HG03520 (cell line): Measurements from ENCODE around the gene GATA2.

Experiments
- ATAC-seq: cut with Tn5 transposase; IDR thresholded peaks from one replicate; pipeline ENCODE4 v1.9.1; 2021; ENCODE audit warnings: mild to moderate bottlenecking, moderate library complexity; ENCODE audit not compliant: unreplicated experiment

GATA2 gene

GRCh38 chr3:128492671-128493569 is at the start of gene GATA2:
TSS of gene GATA2 (minus strand) at chr3:128493201. CDS start at chr3:128487031, 6,170 bp downstream.
- no peak for ATAC-seq

DNA sequence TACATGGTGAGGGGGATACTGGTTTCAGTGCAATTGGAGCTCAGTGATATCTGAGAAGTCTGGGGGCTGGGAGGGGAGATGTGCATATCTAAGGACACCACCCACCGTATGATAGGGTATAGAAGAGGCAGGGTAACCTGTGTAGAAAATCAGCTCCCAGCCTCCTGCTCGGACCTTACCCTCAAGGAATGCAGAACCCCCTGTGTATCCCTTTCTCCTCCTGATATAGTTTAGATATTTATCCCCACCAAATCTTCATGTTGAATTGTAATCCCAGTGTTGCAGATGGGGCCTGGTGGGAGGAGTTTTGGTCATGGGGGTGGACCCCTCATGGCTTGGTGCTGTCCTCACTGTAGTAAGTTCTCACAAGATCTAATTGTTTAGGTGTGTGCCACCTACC is 48.2 kb upstream of the GATA2 start:
- no peak for ATAC-seq

GRCh38 chr3:128539376-128539775 is 46.4 kb upstream of the GATA2 start:
- ATAC-seq: no peak

- no peak for ATAC-seq
Measured at GRCh38 chr3:128537091-128537703, 44.2 kb upstream of the GATA2 start.

DNA sequence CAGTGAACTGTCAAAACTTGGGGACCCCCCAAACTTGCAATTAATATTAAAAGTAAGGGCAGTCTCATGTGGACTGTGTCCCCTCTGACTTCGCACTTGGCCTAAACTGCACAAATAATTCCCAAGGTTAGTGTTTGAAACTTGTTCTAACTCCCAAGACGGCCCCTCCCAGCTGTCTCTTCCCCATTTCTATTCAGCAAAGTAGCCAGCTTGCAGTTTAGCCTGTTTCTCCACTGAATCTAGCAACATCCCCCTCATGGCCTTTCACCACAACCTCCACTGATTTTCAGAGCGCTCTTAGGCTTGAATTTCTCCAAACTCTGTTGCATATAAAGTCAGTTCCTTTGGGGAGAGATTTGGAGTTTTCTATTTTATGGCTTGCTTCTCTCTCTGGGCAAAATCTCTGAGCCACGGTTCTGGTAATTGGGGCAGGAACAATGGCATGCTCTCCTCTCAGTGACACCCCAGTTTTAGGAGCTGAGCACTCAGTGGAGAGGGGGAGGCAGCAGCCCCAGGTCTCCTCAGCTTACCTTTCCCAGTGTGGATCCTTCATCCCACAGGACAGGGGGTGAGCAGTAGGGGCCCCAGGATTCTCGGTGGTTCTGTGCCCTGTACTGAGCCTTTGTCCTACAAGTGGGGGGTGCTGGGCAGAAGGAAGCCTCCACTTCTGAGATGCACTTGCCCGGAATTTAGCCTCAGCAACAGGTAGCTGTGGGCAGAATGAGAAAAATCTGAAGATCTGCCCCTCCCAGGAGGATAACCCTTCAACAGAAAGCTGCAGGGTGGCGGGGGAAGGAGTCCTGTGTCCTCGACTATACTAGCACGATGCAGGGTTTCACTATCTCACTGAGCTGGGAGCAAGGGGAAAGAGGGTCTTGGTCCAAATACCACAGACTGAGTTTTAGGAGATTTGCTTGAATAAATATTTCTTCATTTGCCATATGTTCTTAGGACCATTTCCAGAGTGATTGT is 39.3 kb upstream of the GATA2 start:
- ATAC-seq: no peak

- no peak for ATAC-seq
Measured at GRCh38 chr3:128524374-128525299, 31.6 kb upstream of the GATA2 start.

GRCh38 chr3:128523591-128523990 is 30.6 kb upstream of the GATA2 start:
- ATAC-seq: no peak

DNA sequence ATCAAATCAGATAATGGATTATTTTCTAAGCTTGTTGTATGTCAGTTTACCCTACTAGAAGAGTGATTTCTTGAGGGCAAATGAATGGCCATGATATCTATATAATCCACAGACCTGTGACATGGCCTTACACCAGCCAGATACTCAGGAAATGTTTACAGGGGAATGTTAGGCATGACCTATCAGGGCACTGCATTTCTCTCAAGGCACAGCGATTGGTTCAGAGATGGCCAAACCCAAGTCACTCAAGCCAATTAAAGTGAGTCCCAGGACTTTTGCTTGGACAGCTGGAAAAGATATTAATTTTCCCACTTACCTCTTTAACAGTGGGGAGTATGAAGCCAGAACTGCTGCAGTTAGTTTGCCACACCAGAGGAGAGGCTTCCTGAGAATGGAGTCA is 28.7 kb upstream of the GATA2 start:
- ATAC-seq: no peak

- no peak for ATAC-seq
Measured at GRCh38 chr3:128518587-128519490, 25.8 kb upstream of the GATA2 start.

DNA sequence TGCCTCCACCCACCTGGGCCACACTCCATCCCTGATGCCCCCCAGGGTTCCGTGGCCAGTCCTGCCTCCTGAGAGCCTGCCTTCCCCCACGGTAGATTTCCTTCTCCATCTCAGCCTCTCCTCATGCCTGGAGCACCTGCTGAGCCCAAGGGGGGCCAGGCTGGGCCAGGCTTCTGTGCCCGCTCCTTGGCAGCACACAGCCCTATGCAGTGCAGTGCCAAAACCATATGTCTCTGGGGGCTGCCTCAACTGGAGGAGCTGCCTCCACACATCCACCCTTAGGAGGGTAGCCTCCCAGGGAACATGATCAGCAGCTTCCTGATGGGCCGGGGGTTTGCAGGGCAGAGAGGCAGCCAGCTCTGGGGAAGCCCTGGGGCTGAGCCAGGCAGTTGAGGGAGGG is 24.6 kb upstream of the GATA2 start:
- no peak for ATAC-seq

DNA sequence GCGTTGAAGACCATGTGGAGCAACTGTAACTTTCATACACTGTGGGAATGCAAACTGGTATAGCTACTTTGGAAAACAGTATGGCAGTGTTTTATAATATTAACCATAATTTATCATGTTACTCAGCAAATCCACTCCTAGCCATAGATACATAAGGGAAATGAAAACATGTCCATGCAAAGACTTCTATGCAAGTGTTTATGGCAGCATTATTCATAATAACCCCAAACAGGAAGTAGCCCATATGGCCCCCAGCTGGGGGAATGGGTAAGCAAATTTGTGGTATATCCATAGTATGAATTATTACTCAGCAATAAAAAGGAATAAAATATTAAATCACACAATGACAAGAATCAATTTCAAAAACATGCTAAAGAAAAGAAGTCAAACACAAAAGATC is 23.0 kb upstream of the GATA2 start:
- no peak for ATAC-seq

- no peak for ATAC-seq
Measured at GRCh38 chr3:128508852-128509251, 15.9 kb upstream of the GATA2 start.

DNA sequence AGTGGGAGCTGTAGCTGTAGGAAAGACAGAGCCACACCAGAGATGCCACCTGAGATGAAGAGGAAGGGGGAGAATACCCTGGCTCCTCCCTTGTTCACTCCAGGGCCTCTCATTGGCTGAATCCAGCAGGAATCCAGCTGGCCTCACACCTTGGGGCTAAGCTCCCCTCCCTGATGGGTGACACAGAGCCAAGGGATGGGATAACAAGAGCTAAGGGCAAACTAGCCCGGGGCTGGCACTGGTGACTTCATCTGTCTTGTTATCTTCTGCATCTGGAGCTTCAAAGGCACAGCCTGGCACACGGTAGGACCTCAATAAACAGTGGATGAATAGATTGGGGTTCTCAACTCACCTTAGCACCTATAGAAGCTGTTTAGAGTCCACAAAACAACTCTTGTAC is 13.8 kb upstream of the GATA2 start:
- no peak for ATAC-seq

- no peak for ATAC-seq
Measured at GRCh38 chr3:128505771-128506170, 12.8 kb upstream of the GATA2 start.

DNA sequence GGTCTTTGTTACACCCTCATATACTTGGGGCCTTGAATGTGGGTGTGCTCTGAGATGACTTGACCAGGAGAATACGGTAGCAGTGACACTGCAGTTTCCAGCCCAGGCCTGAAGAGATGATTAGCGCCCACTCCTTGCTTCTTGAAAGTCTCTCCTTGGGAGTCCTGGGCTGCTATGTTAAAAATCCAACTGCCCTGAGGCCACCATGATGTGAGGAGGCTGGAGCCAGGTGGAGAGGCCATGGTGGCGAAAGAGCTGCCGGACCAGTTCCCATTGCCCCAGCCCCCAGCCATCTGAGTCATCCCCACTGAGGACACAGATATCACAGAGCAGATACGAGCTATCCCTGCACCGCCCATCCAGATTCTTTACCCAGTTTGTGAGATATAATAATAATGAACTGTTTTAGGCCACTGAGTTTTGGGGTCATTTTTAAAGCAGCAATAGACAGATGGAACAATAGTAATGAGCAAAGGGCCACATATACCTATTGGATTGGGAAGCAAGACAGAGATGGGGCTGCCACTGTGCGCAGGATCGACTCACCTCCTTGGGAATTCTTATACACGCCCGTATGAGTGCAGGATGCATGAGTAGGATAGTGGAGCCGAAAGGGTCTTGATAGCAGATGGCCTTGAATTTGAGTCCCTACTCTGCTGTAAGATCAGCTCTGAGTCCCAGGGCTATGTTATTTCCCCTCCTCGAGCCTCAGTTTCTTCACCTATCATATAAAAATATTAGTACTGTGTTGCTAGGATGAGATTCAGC is 12.1 kb upstream of the GATA2 start:
- ATAC-seq: no peak

DNA sequence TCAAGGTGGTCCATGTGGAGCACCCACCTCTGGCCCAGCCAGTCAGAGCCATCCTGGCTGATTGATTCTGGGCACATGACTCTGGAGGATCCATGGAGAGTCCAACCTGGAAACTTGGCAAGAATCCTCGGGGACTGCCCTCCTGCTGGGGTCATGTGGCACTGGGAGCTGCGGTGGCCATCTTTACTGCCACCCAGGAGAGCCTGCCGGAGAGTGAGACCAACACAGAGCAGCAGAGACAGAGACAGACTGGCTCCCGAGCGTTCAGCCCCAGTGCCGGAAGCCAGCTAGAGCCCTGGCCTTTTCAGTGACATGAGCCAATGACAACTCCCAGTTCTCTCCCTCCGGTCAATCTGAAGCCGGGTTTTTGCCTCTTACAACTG is 11.5 kb upstream of the GATA2 start:
- ATAC-seq: no peak

- no peak for ATAC-seq
Measured at GRCh38 chr3:128503751-128504532, 10.9 kb upstream of the GATA2 start.
